Fibroblast of pulmonary artery (primary cell): ENCODE measurements around the gene GLT8D2.
"Not testable (repeated sequence)": the region's sequence is repeated elsewhere in the genome, so short reads cannot be mapped to it uniquely, and the experiment has no call there.

Experiments used
- DNase-seq: peaks from one replicate; pipeline ENCODE4 v3.0.0-alpha.2; 2010; ENCODE audit warnings: low read depth
- H3K4me3 ChIP-seq: replicated peaks from 2 replicates; pipeline ENCODE4 v1.5.1; 2011; ENCODE audit warnings: low read depth, mild to moderate bottlenecking, control low read depth, low read length, moderate library complexity
- CTCF ChIP-seq: IDR thresholded peaks from 2 replicates; pipeline ENCODE4 v1.5.1; 2011; ENCODE audit warnings: mild to moderate bottlenecking, control low read depth, low read length, inconsistent platforms; ENCODE audit errors: missing control alignments

The GLT8D2 gene

GRCh38 chr12:104022786-104023185 is 27.2 kb downstream of the GLT8D2 start:
- no peak for TF ChIP-seq CTCF
- H3K4me3 ChIP-seq = no peak overlapping the region
- peak; percentile 35 for DNase-seq

- not testable (repeated sequence) for DNase-seq
These were observed 28.1 kb downstream of the GLT8D2 start for GRCh38 chr12:104021862-104022261.

GRCh38 chr12:104012331-104012730 is 37.7 kb downstream of the GLT8D2 start:
- no peak for TF ChIP-seq CTCF
- no peak overlapping the region for H3K4me3 ChIP-seq
- DNase-seq = no peak

More at GRCh38 chr12:104021862-104022261, 28.1 kb downstream of the GLT8D2 start:
- H3K4me3 ChIP-seq = not testable (repeated sequence)

- TF ChIP-seq CTCF = no peak
- DNase-seq = peak; percentile 93
- H3K4me3 ChIP-seq = no peak overlapping the region
These were observed 38.7 kb downstream of the GLT8D2 start for GRCh38 chr12:104011253-104011652.

GRCh38 chr12:104010606-104011169 is 39.3 kb downstream of the GLT8D2 start:
- no peak overlapping the region for H3K4me3 ChIP-seq
- TF ChIP-seq CTCF = no peak
- no peak for DNase-seq

- no peak overlapping the region for H3K4me3 ChIP-seq
- no peak for DNase-seq
- TF ChIP-seq CTCF = no peak
These were observed 39.9 kb downstream of the GLT8D2 start for GRCh38 chr12:104010121-104010520.

GRCh38 chr12:104006929-104007328 is 43.1 kb downstream of the GLT8D2 start:
- H3K4me3 ChIP-seq = no peak overlapping the region
- no peak for TF ChIP-seq CTCF
- peak; percentile 62 for DNase-seq
